GM21360 (cell line): ENCODE measurements around the gene PRPF6.

Experiments
- ATAC-seq: cut with Tn5 transposase; IDR thresholded peaks from one replicate; pipeline ENCODE4 v1.9.1; 2021; ENCODE audit warnings: mild to moderate bottlenecking, moderate library complexity; ENCODE audit not compliant: unreplicated experiment

PRPF6 gene

GRCh38 chr20:64045346-64046011, 64.5 kb downstream of the PRPF6 start:
- no peak for ATAC-seq

- ATAC-seq = no peak
Measured at GRCh38 chr20:64047046-64047389, 66.1 kb downstream of the PRPF6 start.

- ATAC-seq = no peak
Measured at GRCh38 chr20:64047968-64048401, 67.1 kb downstream of the PRPF6 start.

- ATAC-seq = no peak
Measured at GRCh38 chr20:64048402-64049044, 67.6 kb downstream of the PRPF6 start.

- no peak for ATAC-seq
Measured at GRCh38 chr20:64049060-64049877, 68.3 kb downstream of the PRPF6 start, which contains the start of gene SOX18. Gene SOX18, minus strand, starts transcription at chr20:64049639. Its CDS starts 123 bp downstream, at chr20:64049516.

GRCh38 chr20:64049878-64050260, 68.9 kb downstream of the PRPF6 start:
- ATAC-seq = no peak

GRCh38 chr20:64050261-64051032, 69.5 kb downstream of the PRPF6 start:
- ATAC-seq = no peak

- no peak for ATAC-seq
Measured at GRCh38 chr20:64051033-64051452, 70.1 kb downstream of the PRPF6 start.

GRCh38 chr20:64051561-64052325, 70.8 kb downstream of the PRPF6 start:
- ATAC-seq = no peak

- ATAC-seq = no peak
Measured at GRCh38 chr20:64052326-64052722, 71.4 kb downstream of the PRPF6 start.

- ATAC-seq = no peak
Measured at GRCh38 chr20:64052987-64053840, 72.3 kb downstream of the PRPF6 start.

GRCh38 chr20:64053841-64054661, 73.1 kb downstream of the PRPF6 start:
- ATAC-seq = no peak

GRCh38 chr20:64055396-64055892, 74.5 kb downstream of the PRPF6 start:
- no peak for ATAC-seq

- ATAC-seq = no peak
Measured at GRCh38 chr20:64055893-64056638, 75.1 kb downstream of the PRPF6 start.

GRCh38 chr20:64056639-64056888, 75.6 kb downstream of the PRPF6 start:
- ATAC-seq = no peak

- no peak for ATAC-seq
Measured at GRCh38 chr20:64056889-64057627, 76.1 kb downstream of the PRPF6 start.
